GM18502 (cell line): ENCODE results near the gene ABR.
A peak's percentile ranks its signal among the peaks of the same experiment; 100 is the strongest.
"Not testable (repeated sequence)": the region's sequence is repeated elsewhere in the genome, so short reads cannot be mapped to it uniquely, and the experiment has no call there.

ENCODE experiments used
- ATAC-seq: cut with Tn5 transposase; IDR thresholded peaks from one replicate; pipeline ENCODE4 v1.9.1; 2021; ENCODE audit warnings: mild to moderate bottlenecking; ENCODE audit not compliant: unreplicated experiment, poor library complexity

ABR gene

DNA sequence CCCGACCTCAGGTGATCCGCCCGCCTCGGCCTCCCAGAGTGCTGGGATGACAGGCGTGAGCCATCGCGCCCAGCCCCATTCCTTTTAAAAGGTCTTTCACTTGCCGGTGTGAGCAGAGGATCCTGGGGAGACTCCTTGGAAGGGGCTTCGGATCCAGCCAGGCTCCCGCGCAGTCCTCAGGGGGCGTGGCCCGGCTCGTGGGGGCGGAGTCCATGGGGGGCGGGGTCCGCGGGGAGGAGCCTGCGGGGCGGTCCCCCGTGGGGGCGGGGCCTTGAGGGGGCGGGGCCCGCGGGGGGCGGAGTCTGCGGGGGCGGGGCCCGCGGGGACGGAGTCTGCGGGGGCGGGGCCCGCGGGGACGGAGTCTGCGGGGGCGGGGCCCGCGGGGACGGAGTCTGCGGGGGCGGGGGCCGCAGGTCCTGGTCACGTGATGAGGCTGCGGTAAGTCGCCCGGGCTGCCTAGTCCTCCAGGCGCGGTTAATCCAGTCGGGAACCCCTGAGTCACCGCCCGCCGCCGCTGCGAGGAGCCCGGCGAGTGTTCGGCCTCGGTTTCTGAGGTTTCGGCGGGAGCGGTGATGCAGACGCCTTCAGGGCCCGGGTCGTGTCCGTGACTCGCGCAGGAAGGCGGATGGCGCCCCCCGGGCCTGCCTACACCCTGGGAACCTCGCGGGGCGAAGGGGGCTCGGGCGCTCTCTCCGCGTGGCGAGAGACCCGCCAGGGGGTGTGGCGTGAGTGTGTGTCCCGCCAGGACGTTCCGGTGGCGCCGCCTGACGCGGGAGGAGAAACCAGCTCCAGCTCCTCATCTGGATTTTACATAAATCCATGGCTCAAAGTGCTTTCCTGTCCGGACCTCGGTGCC is 23.6 kb upstream of the ABR start:
- no peak for ATAC-seq

DNA sequence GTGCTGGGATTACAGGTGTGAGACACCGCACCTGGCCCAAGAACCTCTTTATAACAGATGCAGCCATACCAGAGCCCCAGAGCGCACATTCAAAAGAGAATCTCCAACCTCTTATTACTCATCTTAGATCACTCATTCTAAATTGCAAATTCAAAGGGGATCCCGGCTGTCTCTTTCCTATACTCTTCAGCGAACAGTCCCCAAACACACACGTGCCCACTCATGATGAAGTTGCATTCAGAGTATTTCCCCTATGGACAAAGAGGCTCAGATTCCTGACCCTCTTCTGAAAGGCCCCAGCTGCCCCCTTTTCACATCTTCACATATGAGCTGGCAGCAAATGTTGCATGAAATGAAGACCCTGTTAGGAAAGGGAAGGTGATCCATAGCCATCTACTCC is 22.5 kb upstream of the ABR start:
- no peak for ATAC-seq

DNA sequence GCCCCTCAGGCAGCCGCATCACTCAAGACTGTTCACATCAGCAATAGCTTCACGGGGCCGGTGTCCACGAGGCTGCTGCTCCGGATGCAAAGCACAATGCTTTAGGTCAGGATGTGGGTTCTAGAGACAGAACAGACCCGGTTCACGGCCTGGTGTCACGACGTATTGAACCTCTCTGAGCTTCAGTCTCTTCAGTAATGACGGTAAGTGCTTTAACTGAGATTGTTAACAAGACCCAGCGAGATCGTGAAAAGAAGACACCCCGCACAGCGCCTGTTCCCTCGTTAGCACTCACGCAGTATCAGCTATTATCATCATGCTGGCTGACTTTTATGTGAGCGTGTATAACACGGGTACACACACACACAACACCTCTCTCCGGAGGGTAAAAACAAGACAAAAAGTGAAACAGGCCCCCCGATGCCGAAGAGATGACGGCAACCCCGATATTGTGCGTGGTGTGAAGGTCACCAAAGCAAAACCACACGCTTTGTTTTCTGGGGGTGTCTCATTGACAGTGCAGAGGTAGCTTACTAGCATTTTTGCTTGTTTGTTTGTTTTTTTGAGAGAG is 21.4 kb upstream of the ABR start:
- no peak for ATAC-seq

DNA sequence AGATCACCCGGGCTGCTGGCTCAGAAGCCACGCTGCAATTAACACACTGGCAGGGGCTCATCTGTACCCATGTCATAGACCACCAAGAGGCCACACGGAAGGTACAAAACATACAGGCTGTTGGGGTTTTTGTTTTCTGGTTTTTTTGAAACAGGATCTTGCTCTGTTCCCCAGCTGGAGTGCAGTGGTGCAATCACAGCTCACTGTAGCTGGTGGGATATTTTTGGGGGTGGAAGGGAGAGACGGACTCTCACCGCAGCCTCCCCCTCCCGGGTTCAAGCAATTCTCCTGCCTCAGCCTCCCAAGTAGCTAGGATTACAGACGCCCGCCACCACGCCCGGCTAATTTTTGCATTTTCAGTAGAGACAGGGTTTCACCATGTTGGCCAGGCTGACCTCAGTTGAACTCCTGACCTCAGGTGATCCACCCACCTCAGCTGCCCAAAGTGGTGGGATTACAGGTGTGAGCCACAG is 19.5 kb upstream of the ABR start:
- not testable (repeated sequence) for ATAC-seq

DNA sequence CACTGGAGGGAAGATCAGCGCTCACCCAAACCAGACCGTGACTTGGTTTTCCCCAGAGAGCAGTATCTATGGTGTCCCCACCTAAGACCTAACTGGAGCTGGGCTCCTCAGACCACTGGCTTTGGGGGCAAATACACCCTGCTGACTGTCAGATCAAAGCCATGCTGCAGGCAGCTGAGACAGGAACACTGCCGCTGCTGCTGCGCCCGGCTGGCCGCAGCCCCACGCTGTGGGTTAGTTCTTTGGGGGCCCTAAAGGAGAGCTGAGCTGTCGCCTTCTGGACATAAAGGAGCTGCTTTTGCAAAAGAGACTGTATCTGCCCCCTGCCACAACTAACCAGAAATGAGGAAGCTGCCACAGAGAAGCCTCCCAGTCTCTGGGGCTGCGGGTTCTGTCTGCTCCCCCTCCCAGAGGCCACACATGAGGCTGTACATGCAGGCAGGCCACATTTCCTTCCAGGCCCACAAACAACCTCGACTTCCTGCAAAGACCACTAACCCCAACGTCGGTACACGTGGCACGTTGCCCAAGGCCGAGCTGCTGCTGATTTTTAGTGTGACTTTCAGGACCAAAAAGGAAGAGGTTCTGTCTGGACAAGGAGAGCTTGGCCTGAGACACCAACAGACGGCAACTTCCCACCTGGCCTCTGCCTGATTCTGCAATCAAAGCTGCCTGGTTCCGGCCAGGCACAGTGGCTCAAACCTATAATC is 18.2 kb upstream of the ABR start:
- peak; percentile 72 for ATAC-seq

DNA sequence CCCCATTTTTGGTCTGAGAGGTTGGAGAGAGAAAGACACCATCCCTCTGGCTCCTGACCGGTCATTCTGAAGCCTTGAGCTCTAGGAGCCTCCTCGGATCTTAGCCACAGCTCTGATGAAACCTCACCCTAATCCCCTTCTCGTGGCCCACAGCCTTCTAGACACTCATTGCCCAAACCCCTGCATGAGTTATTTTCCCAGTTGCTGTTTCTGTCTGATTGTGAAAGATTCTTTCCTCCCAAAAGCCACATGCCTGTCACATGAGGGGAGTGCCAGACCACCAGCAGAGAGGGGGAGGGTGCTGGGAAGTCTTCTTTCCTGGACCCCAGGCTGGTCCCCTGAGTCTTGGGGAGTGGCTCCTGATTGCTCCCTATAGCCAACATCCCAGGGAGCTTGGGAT is 17.6 kb upstream of the ABR start:
- peak; percentile 15 for ATAC-seq

DNA sequence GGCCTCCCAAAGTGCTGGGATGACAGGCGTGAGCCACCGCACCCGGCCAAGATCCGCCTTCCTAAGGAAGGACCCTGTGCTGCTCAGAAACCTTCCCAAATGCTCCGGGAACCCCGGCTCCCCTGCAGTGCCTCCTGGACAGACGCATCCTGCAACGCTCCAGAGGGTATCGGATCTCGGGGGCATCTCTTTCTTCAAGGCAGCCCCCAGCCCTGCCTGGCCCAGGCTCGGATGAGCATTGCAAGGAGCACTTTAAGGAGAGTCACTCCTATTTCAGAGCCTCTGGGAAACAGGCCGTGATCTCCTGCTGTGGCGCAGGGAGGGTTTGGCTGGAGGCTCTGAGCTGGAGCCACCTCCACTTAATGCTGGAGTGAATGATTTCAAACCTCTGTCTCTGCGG is 17.2 kb upstream of the ABR start:
- no peak for ATAC-seq

DNA sequence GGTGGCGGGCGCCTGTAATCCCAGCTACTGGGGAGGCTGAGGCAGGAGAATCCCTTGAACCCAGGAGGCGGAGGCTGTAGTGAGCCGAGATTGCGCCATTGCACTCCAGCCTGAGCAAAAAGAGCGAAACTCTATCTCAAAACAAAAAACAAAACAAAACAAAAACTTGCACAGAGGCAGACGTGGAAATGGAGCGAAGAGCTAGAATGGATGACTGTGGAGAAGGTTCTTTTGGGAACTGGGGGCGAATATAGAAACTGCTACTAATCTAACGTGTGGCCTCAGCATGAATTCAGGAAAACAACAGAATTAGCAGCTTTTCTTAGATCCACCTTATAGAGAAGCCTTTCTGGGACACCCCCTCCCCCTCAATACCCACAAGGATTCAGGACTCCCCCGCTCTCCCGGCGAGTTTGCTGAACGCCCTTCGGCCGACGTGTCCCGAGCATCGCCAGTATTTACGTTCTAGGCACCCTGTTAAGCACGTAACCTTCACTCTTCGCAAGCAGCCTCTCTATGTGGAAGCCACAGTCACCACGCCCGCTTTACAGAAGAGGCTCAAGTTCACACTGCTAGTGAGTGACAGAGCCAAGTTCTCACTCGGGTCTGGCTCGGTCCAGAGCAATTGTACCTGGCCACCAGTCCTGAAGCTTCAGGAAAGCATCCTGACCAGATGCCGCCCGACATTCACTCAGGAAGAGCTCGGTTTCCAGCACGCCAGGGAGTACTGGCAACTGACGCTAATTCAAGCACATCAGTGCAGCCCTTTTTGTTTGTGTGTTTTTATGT is 13.3 kb upstream of the ABR start:
- ATAC-seq, result no peak

DNA sequence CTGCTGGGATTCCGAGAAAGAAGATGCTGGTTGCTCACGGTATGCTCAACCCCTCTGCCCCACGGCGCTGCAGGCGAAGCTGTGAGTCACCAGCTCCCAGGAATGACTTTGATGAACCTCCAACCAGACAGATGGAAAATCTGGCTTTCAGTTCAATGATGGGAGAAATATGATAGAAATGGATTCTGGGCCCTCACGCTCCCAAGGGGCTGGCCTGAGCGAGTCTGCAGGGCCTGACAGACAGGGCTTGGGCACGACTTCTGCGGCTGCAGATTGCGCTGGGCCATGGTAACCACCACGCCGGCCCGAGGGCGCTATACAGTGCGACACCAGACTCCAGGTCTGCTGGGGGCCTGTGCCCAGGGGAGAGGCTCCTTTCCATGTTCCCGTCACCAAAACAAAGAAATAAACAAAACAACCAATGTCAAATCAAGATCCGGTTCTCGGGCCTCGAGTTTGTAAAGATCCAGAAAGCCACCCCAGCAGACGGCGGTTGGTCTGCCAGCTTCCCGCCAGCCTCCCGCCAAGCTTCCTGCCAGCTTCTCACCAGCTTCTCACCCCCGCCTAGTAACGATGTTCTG is 11.1 kb upstream of the ABR start:
- no peak for ATAC-seq

DNA sequence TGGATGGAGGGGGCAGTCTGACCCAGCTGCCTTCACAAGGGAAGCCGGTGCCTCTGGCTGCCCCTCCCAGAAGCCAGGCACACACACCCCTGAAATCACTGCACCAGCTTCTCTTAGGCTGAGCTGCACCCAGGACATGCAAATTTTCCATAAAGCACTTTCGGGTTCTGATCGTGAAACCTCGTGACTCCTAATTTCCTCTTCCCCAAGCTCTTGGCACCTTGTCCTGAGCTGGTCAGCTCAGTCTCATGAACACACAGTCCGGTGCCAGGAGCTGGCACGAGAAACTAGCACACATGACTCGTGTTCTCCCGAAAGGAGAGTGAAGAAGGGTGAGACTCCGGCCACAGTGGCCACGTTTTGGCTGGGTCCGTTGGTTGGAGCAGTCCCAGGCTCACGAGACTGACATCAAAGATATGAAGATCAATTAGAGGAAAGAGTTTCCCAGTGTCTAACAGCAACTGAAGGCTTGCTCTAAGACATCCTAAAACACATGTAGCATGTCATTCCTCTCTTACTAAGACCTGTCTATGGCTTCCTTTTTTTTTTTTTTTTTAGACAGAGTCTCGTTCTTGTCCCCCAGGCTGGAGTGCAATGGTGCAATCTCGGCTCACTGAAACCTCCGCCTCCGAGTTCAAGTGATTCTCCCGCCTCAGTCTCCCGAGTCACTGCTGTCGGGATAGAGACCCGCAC is 9.2 kb upstream of the ABR start:
- ATAC-seq, result no peak

DNA sequence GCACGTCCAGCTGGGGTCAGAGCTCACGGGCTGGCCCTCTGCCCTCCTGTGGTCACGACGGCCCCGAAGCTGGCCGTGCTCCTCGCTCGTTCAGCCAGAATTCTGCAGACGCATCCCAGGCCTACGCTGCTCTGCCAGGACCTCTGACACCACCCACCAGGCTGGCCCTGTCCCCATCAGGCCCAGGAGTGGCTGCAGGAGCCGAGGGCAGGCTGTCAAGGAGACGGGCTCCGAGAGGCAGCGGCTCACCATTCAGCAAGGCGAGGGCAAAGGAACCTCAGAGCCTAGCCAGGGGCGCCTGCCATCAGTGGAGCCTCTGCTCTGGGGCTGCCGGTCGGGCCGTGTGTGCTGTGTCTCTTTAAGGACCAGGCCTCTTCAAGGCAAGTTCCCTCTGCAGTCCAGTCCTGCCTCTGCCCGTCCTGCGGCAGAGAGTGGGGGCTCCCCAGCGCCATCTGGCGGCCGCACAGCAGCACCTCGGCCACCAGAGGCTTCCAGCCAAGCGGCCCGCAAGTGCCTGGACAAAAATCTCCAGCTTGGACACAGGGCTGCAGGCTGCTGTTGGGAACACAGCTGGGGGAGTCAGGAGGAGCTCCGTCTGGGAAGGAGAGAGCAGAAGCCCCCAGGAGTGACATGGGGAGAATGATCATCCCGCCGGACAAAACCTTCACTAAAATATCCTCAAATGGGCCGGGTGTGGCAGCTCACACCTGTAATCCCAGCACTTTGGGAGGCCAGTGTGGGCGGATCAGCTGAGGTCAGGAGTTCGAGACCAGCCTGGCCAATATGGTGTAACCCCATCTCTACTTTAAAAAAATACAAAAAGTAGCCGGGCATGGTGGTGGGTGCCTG is 7.4 kb upstream of the ABR start:
- ATAC-seq, result no peak

DNA sequence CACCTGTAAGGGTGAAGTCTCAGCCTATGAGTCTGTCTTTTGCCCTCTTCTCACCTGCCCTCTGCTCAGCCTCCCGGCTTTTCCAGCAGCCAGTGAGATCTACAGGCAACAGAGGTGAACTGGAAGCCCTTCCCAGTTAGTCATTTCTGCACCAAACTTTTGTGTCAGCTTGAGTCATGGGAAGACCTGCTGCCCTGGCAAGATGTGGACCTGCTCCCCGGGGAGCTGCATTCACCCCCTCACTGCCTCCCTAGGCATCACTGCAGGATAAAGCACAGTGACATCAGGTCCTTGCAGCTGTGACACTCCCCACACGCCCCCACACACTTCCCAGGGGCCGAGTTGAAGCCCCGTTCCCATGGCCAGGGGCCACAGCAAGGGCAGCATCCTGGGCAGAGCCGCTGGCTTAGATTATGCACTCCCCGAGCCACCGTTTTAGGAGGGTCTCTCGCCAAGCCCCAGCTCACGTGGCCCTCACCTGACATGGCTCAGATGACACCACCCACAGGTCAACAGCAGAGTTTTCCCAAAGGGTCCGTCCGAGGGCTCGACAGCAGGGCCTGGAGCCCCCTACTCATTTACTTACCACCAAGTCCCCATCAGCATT is 6.5 kb upstream of the ABR start:
- no peak for ATAC-seq

DNA sequence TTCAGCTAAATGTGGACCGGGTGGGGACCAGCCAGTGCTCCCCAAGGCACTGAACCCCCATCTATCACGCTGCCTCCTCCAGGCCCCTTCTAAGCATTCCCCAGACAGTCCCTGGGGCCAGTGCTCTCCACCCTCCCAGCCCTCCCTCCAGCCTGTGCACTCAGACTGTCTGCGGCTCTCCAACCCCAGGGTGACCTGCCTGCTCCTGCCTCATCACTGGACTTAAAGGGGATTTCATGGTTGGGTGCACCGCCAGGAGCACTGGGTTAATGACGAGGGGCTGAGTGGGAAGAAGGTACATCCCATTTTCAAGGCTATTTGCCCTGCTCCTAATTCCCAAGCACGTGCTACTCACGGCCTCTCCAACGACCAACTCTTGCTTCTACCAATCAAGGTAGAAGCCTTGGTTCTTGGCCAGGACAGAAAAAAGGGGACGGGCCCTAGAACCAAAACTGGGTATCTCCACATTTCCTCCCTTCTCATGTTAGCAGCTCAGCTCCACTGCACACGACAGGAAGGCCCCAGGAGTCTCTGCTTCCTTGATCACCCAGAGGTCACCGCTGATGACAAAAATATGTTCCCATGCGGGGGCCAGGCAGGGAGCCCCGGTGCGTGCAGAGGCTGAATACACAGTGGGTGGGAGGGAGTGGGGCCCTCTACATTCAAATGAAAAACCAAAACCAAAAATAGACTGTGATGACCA is 3.5 kb upstream of the ABR start:
- peak; percentile 58 for ATAC-seq

DNA sequence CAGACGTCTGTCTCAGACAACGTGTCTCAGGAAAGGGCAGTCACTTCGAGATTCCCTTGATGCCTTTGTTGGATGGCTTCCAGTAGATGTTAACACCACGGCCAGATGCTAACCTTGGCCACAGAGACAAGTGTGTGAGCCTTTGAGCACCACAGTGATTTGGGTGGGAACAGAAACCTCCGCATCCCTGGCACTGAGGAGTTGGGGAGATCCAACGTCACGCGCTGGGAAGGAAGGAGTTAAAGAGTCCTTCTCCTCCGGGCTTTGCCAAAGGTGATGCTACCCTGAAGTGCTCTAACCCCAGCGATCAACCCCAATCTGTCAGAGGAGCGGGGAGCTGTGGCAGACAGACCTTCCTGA is 3.0 kb upstream of the ABR start:
- ATAC-seq, result no peak

DNA sequence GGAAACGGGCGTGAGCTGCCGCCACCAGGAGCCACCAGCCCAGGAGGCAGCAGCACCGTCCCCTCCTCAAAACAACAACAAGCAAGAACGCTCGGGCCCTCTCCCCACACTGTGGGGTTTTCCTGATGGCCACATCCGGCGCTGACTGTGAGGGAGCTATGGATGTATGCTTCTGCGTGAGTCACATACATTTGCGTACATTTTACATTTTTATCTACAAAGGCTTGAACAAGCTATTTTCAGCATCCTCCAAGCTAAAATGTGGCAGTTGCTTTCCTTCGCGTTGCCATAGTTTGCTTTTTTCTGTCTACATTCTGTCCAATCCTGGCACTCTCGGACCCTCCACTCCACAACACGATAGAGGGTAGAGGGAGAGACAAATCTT is 2.0 kb upstream of the ABR start:
- no peak for ATAC-seq

DNA sequence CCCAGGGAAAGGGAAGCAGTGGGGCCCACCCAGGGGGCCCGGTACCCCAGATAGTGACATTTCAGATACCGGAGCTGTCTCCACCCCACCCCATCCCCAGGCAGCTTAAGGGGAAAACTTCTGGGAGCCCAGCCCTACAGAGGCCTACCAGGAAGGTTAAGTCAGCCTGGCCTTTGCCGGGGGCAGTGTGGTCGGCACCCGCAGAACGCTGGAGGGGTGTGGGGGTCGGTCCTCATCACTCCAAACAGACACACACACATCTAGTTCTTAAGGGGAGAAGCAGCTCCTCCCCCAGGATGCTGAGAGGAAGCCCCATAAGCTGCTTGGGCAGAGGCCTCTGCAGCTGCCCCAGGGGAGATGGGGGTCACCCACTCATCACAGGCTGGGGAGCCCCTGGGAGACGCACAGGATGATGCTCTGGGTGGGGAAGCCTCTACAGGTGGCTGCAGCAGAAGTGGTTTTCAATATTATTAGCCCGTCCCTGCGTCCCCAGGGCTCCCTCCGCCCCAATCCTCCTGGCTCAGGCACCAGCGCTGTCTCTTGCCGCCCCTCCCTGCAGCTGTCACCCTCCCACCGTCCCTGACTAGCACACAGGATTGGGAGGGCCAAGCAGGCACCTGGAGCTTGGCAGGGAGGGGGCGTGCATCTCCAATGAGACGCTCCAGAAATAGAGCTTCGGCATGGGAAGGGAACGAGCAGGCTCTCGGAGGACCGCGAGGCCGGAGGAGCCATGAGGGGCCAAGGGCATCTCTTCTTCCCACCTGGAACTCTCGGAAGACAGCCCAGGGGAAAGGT is 1.4 kb upstream of the ABR start:
- ATAC-seq, result peak; percentile 29
